GM12892 (cell line): ENCODE measurements around the gene SLC39A11.

Experiments used
- POLR2A ChIP-seq: IDR thresholded peaks from 2 replicates; pipeline ENCODE4 v1.6.1; 2011; ENCODE audit warnings: low read depth, low read length, control low read depth
- POLR2AphosphoS5 ChIP-seq: IDR thresholded peaks from 2 replicates; pipeline ENCODE4 v1.6.1; 2011; ENCODE audit warnings: low read depth, low read length, control low read depth
- TAF1 ChIP-seq: IDR thresholded peaks from 2 replicates; pipeline ENCODE4 v1.6.1; 2011; ENCODE audit warnings: low read depth, mild to moderate bottlenecking, control low read depth, low read length, borderline replicate concordance

GRCh38 chr17:73067075-73067474 lies 25.4 kb downstream of the SLC39A11 start:
- TF ChIP-seq POLR2A: no peak
- no peak for TF ChIP-seq POLR2AphosphoS5
- TF ChIP-seq TAF1: no peak
